ENCODE data around the gene ZMAT3. TPM values are rescaled to one million over a fixed set of nuclear protein-coding genes. Genes with fewer than 3 reads are reported as not detected.

ZMAT3 gene
- total and polyA plus RNA-seq, 2 of the 8 experiments (the other 6 are each of a cell fraction or from before 2014, with no cell fraction given), result 5.0 to 9.2 TPM

- TF ChIP-seq ATF2 (IDR thresholded peaks at IDR 0.05; ENCODE audit: low read length) (no peak), KDM4A (IDR thresholded peaks at IDR 0.05; ENCODE audit: low read depth, low read length, severe bottlenecking) (peak; percentile 80), BACH1 (IDR thresholded peaks at IDR 0.05; ENCODE audit: low read length) (no peak)
Measured at GRCh38 chr3:179071323-179072099, at the start of gene ZMAT3 (continued).
